ENCODE data around the gene TMEM132D.

DNA sequence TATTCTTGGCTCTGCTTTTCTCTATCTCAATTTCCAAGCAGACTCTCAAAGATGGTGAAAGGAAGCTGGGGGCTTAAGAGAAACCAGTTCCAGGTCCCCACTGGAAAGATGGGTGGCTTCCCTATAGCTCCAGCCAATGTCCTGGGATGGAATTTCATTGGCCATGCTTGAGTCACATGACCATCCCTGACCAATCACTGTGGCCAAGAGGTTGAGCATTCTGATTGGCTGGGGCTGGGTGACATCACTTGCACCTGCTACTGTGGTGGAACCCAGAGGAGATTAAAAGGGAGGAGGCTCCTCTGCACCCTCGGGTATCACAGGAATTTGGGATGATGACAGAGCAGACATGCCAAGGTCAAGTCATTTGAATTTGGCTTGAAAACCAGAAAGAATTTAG lies 436.5 kb downstream of the TMEM132D start:
- TF ChIP-seq MZF1 (tag by site-specific recombination; IDR thresholded peaks at IDR 0.05; ENCODE audit: borderline replicate concordance), result no peak
- TF ChIP-seq, protein P1, sequence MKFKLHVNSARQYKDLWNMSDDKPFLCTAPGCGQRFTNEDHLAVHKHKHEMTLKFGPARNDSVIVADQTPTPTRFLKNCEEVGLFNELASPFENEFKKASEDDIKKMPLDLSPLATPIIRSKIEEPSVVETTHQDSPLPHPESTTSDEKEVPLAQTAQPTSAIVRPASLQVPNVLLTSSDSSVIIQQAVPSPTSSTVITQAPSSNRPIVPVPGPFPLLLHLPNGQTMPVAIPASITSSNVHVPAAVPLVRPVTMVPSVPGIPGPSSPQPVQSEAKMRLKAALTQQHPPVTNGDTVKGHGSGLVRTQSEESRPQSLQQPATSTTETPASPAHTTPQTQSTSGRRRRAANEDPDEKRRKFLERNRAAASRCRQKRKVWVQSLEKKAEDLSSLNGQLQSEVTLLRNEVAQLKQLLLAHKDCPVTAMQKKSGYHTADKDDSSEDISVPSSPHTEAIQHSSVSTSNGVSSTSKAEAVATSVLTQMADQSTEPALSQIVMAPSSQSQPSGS (tag by site-specific recombination; IDR thresholded peaks at IDR 0.05; ENCODE audit: low read depth), result no peak
- TF ChIP-seq, protein P2, sequence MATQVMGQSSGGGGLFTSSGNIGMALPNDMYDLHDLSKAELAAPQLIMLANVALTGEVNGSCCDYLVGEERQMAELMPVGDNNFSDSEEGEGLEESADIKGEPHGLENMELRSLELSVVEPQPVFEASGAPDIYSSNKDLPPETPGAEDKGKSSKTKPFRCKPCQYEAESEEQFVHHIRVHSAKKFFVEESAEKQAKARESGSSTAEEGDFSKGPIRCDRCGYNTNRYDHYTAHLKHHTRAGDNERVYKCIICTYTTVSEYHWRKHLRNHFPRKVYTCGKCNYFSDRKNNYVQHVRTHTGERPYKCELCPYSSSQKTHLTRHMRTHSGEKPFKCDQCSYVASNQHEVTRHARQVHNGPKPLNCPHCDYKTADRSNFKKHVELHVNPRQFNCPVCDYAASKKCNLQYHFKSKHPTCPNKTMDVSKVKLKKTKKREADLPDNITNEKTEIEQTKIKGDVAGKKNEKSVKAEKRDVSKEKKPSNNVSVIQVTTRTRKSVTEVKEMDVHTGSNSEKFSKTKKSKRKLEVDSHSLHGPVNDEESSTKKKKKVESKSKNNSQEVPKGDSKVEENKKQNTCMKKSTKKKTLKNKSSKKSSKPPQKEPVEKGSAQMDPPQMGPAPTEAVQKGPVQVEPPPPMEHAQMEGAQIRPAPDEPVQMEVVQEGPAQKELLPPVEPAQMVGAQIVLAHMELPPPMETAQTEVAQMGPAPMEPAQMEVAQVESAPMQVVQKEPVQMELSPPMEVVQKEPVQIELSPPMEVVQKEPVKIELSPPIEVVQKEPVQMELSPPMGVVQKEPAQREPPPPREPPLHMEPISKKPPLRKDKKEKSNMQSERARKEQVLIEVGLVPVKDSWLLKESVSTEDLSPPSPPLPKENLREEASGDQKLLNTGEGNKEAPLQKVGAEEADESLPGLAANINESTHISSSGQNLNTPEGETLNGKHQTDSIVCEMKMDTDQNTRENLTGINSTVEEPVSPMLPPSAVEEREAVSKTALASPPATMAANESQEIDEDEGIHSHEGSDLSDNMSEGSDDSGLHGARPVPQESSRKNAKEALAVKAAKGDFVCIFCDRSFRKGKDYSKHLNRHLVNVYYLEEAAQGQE (tag by site-specific recombination; IDR thresholded peaks at IDR 0.05), result no peak
- TF ChIP-seq ZNF24 (tag by site-specific recombination; IDR thresholded peaks at IDR 0.05), result no peak
- TF ChIP-seq, protein P3, sequence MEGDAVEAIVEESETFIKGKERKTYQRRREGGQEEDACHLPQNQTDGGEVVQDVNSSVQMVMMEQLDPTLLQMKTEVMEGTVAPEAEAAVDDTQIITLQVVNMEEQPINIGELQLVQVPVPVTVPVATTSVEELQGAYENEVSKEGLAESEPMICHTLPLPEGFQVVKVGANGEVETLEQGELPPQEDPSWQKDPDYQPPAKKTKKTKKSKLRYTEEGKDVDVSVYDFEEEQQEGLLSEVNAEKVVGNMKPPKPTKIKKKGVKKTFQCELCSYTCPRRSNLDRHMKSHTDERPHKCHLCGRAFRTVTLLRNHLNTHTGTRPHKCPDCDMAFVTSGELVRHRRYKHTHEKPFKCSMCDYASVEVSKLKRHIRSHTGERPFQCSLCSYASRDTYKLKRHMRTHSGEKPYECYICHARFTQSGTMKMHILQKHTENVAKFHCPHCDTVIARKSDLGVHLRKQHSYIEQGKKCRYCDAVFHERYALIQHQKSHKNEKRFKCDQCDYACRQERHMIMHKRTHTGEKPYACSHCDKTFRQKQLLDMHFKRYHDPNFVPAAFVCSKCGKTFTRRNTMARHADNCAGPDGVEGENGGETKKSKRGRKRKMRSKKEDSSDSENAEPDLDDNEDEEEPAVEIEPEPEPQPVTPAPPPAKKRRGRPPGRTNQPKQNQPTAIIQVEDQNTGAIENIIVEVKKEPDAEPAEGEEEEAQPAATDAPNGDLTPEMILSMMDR (tag by site-specific recombination; IDR thresholded peaks at IDR 0.05), result no peak
- TF ChIP-seq ZNF239 (tag by site-specific recombination; IDR thresholded peaks at IDR 0.05), result no peak
- TF ChIP-seq, protein P4, sequence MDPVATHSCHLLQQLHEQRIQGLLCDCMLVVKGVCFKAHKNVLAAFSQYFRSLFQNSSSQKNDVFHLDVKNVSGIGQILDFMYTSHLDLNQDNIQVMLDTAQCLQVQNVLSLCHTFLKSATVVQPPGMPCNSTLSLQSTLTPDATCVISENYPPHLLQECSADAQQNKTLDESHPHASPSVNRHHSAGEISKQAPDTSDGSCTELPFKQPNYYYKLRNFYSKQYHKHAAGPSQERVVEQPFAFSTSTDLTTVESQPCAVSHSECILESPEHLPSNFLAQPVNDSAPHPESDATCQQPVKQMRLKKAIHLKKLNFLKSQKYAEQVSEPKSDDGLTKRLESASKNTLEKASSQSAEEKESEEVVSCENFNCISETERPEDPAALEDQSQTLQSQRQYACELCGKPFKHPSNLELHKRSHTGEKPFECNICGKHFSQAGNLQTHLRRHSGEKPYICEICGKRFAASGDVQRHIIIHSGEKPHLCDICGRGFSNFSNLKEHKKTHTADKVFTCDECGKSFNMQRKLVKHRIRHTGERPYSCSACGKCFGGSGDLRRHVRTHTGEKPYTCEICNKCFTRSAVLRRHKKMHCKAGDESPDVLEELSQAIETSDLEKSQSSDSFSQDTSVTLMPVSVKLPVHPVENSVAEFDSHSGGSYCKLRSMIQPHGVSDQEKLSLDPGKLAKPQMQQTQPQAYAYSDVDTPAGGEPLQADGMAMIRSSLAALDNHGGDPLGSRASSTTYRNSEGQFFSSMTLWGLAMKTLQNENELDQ (tag by site-specific recombination; IDR thresholded peaks at IDR 0.05; ENCODE audit: low read depth), result no peak

Measured in HEK293 (cell line).